ENCODE measurements around the gene INSRR. TPM values are rescaled to one million over a fixed set of nuclear protein-coding genes. Genes with fewer than 3 reads are reported as not detected.
A peak's percentile ranks its signal among the peaks of the same experiment; 100 is the strongest.

Gene INSRR
- total RNA-seq, 1 experiment from 2014 or later = not detected

DNA sequence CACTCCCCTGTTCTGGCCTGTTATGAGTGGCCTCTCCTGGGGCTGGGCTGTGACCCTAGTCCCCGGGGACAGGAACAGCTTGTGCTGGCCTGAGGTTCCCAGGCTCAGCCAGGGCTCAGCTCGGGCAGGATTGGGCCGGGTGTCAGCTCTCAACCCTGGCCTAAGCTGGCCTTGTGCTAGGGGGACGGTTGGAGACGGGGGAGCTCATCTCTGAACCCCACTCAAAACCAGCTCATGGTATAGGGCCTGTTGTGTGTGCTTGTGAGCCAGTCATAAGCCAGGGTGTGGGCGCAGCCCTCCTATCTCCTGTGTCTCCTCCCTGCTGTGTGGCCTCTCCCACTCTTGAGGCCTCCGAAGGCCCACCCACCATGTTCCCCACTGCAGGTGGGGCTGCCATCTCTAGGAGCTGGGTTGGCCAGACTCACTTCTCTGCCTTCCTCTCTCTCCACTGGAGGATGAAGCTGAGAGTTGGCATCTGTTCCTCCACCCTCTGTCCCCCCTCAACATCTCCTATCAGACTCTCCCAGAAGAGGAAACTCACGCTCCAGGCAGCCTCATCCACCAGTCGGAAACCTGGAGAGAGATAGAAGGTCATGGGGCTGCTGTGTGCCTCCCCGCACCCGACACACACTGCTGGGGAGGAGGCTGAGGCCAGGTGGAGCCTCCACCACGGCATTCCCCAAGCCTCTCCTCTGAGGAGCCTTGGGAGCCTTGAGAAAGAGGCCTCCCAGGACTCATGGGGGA is 36.0 kb upstream of the INSRR start:
- no peak for DNase-seq (ENCODE audit: low read depth)

DNA sequence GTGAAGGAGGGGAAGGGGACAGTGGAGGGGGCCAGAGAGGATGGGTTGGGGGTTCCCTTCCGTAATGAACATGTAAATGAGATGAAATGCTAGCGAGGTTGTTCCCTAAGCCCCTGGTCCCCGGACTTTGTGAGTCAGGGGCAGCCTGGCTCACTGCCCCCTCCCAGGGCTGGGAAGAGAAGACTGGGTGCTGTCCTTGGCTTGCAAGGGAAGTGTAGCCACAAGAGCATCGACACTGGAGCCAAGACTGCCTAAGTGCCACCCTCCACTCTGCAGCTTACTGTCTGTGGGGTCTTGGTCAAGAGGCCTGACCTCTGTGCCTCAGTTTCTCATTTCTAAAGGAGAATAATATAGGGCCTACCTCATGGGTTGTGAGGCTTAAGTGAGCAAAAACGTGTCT is 35.1 kb upstream of the INSRR start:
- no peak for DNase-seq (ENCODE audit: low read depth)

DNA sequence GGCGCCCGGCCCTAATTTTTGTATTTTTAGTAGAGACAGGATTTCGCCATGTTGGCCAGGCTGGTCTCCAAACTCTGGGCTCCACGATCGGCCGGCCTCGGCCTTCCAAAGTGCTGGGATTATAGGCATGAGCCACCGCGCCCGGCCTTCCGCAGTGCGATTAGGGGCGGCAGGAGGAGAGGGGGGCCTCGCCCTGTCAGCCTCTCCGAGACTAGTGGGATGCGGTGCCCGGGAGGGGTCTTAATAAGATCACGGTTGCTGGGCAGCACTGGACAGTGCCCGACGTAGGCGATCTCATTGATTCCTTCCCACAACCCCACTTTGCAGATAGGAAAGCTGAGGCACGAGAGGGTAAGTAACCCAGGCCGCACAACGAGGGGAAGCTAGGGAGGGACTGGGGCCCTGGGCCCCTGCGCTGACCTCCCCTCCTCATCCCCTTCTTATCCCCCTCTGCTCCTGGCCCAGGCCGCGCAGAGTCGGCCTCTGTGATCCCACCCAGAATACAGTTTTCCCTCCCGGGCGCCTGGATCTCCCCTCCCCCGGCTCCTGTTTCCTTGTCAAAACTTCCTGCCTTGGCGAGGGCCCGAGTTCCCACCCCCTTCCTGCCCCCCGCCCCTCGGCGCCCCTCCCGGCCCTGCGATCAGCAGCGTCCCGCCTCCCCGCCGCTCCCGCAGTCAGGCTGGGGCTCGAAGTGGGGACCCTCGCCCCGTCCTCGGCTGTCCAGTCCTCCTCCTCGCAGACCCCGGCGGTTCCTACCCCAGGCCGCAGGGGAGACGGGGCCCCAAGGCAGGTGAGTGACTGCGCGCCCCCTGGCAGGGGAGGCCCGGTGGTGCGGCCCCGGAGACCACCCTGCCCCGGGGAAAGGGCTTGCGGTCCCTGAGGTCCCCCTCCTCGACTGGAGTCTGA is 34.4 kb upstream of the INSRR start, which contains the start of gene PEAR1:
Gene PEAR1, plus strand, starts transcription at position 671 of the 906 bp plus-strand sequence. CDS start 10,209 bp downstream, outside the sequence.
- DNase-seq (ENCODE audit: low read depth) = no peak

DNA sequence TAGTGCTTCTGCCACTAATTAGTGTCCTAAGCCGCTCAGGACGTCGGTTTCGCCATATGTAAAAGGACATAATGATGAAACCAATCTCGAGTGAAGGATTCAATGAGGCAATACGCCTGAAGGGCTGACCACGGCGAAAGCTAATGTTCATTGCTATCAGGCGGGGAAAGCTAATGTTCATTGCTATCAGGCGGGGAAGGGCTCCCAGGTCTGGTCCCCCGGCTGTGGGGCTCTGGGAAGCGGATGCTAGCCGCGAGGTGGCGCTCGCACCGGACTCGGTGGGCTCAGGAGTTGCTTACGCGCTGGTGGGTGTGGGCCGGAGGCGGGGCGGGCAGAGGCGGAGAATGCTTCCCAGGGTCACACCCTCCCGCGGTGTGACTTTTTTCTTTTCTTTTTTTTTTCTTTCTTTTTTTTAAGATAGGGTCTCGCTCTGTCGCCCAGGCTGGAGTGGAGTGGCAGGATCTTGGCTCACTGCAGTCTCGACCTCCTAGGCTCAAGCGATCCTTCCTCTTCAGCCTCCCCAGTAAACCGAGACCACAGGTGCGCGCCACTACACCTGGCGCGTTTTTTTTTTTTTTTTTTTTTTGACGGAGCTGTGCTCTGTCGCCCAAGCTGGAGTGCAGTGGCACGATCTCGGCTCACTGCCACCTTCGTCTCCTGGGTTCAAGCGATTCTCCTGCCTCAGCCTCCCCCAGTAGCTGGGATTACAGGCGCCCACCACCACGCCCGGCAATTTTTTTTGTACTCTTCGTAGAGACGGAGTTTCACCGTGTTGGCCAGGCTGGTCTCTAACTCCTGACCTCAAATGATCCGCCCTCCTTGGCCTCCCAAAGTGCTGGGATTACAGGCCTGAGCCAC is 33.5 kb upstream of the INSRR start:
- DNase-seq (ENCODE audit: low read depth) = peak; percentile 78

DNA sequence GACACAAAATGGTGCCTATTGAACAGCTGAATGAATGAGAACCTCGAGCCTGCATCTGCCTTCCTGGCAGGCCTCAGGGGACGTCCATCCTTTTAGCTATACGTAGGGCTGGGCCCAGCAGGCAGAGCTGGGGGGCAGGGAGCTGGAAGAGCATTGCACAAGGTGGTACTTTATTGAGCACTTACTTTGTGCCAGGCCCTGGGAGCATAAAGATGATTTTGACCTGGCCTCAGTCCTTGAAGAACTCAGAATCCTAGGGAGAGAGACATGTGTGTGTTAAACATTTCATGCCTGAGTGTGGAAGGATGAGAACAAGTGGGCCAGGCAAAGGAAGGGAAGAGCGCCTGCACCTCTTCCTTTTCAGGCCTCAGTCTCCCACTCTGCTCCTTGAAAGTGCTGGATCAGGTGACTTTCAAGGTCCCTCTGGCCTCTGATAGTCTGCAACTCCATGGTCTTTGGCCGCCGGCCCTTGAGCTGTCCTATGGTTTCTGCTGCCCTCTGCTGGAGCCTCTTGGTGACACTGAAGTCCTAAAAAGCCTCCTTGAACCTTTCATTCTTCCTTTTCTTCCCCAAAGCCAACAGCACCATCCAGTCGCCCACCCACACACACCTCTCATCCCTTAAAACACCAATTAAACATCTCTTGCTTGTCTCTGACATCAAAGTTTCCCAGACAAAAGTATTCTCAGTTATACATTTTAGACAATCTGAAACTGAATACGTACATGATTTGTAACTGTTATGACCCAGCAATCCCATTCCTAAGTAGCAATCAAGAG is 31.1 kb upstream of the INSRR start:
- peak; percentile 77 for DNase-seq (ENCODE audit: low read depth)

DNA sequence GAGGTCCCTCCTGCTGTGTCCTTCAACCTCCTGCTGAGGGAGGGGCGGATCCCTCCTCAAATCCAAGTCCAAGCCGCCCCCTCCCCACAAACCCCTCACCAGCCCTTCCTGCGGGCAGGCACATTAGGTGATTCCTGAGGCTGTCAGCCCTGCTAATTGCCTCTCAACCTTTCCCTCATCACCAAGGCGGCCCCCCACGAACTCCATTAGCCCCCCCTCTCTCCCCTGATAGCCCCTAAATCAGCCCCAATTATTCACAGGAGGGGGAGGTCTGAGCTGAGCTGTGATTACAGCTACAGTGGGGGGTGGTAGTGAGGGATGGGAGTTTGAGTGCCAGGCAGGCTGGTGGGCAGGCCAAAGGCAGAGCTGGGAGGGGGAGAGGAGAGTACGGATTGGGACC is 28.8 kb upstream of the INSRR start:
- no peak for DNase-seq (ENCODE audit: low read depth)

DNA sequence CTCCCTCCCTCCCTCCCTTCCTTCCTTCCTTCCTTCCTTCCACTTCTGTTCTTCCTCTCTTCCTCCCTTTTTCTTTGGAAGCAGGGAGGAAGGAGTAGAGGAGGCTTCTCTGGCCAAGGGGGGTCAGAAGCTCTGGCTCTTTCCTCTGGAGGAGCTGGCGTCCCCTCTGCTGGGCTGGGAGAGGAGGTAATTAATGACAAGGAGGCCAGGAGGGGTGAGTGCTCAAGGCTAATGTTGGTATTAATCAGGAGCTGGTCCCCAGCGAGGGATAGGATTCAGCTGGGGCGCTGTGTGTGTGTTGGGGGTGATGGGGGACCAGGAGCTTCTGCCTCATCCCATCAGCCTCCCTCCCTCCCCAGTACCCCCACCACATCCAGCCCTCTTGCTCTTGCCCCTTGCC is 28.4 kb upstream of the INSRR start:
- DNase-seq (ENCODE audit: low read depth) = no peak

DNA sequence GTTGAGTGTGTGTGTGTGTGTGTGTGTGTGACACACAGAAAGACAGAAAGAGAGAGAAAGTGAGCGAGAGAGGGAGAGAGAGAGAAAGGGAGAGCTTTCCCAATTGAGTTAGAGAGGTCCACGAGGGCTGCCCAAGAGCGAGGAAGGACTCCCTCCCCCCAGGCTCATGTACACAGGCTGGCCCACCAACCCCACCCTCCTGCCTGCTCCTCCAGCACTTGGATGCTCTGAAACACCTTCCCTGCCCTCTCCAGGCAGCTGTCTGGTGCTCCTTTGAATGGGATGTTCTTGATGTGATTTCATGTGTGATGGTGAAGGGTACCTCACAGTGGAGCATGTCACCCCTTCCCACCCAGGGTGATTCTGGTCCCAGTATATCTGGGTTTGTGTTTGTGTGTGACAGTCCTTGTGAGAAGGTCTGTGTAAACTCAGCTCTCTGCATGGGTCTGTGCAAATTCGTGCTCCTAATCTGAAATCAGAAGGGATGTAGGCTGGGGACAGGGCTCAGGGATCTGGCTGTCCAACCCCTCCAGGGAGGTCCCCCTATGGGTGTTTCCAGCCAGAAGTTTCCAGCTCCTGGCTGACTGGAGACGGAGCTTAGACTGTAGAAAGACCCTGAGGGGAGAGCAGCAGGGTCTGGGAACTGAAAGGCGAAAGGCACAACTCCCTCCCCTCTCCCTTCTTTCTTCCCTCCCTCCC is 27.8 kb upstream of the INSRR start:
- DNase-seq (ENCODE audit: low read depth) = no peak

DNA sequence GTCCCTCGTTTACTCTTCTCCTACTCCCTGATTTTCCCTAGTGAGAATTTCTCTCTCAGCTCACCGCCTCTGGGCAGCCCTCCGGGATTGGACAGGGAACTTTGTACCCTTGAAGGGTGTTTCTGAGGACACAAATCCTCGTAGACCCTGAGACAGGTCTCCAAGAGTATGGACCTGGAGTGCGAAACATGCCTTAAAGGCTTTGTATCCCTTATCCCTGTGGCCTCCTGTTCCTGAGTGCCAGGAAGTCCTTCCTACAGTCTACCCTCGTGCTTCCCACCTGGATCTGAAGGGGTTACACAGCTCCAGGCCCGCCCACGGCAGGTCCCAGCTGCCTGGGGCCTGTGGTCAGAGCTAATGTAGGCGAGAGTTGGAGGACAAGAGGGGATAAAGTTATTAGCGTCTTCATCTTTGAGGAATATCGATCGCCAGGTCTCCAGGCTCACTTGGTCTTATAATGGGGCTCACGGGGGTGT is 27.0 kb upstream of the INSRR start:
- no peak for DNase-seq (ENCODE audit: low read depth)

DNA sequence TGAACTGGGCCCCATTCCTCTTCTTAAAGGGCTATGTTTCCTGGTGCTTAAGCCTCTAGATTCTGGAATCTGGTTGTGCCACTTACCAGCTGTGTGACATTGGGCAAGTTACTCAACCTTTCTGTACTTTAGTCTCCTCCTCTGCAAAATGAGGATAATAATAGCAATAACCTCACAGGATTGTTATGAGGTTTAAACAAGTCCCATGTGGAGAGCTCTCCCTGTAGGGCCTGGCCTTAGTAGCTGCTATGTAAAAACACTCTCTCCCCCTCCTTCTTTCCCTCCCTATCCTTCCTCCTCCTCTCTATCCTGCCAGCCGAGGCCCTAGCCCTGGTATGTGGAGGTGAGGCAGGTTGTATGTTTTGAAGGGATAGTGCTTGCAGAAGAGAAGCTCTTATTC is 26.4 kb upstream of the INSRR start:
- no peak for DNase-seq (ENCODE audit: low read depth)

DNA sequence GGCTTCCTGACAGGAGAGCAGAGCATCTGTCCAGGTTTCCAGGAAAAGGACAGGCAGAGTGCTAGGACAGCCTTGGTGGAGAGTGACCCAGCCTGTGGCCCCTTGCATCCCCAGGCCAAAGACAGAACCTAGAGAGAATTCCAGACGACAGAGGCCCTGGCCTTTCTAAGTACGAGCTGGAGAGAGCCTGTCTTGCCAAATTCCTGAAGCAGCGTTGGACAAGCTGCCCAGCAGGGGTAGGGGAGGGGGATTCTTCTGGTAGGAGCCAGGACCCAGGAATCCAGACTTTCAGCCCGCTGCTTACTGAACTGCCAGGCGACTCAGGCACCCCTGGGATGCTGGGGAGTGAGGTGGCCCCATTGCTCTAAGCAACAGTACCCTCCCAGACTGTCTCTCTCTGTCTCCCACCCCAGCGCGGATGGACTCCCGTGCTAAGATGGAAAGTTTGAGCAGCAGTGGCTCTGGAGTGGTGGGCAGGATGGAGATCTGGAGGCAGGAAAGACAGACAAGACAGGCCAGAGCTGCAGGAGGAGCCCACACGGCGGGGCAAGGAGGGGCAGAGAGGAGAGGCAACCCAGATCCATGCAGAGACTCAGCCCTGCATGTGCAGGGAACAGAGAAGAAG is 25.8 kb upstream of the INSRR start:
- DNase-seq (ENCODE audit: low read depth) = no peak

DNA sequence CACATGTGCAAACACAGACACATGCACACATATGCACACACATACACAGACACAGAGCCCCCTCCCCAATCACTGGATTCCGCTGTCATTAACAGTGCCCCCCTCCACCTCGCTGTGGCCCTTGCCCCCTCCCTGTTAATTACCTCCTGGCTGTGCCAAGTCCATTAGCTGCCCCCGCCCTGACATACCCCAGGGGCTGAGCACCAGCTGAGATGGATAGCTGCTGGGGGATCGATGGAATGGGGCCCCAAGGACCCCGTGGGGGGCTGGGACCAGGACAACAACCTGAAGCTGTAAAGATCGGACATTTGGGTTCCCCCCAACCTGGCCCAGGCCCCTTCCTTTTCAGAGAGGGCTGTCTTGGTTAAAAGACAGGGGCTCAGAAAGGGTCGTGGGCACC is 25.0 kb upstream of the INSRR start:
- DNase-seq (ENCODE audit: low read depth) = no peak

DNA sequence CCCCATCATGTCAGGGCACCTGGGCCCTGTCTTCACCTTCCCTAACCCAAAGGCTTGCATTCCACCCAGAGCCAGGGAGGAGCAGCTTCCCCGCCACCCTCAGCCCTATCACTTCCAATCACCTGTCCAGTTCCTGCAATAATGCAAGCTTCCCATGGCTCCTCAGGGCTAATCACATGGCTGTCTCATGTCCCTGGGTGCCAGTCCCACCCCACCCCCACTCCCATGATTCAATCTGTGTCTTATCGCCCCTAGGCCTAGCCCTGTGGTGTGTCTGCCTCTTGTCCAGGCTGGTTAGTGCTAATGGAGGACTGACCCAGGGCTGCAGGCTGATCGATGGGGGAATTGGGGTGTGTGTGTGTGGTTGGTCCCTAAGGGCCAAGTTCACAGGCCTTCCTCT is 23.6 kb upstream of the INSRR start:
- no peak for DNase-seq (ENCODE audit: low read depth)

DNA sequence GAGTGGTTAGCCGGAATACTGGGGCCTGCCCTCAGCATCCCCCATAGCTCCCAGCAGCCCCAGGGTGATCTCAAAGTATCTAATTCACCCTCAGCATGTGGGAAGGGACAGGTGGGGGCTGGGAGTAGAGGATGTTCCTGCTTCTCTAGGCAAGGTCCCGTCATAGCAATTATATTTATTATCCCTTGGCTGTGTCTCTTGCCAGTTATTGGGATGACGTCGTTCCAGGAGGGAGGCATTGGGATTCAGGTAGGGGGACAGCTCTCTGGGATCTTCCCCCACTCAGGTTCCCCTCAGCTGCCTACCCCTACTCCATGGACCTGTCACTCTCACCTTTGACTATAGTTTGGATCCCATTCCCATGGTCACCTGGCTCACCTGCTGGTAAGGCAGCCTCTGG is 22.7 kb upstream of the INSRR start:
- DNase-seq (ENCODE audit: low read depth) = no peak

DNA sequence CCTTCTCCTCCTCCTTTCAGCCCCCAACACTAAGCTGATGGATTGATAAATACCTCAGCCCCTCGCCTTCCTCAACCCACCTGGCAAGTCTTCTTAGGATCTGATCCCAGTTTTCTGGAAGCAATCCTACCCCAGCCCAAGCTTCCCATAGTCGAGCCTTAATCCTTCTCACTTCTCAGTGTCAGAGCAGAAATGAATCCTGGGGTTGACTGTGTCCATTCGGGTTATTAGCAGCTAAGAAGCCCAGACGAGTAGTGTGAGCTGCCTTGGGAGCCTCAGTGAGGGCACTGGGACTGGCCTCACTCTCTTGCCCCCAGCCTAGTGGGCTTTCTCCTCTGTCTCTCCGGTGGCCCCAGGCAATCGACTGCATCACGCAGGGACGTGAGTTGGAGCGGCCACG is 22.2 kb upstream of the INSRR start:
- DNase-seq (ENCODE audit: low read depth) = no peak

DNA sequence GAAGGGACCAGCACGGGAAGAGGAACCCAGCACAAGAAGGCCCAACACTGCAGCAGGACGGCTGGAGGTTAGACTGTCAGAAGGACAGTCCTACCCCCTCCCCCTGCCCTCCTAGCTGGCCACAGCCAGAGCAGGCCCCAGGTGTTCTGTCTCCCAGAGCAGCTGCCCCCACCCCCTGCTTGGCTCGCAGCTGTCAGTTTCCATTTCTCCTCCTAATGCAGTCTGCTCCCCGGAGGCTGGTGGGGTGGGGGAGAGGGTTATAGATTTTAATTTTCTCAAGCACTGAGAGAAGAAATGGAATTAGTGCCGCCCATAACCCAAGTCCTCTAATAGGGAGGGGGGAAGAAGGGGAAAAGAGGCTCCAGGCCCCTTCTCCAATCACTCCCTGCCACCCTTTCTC is 21.6 kb upstream of the INSRR start:
- no peak for DNase-seq (ENCODE audit: low read depth)

DNA sequence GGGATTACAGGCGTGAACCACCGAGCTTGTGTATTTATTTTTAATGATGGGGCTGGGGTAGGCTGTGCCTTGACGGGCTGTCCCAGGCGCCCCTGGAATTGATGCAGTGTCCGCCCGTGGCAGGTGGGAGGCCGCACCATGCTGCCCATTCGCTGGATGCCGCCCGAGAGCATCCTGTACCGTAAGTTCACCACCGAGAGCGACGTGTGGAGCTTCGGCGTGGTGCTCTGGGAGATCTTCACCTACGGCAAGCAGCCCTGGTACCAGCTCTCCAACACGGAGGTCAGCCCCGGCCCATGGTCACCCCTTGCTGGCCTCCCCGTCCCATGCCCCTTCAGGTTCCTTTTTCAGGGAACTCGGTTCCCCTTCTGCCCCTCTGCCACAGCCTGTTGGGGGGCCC is 21.0 kb upstream of the INSRR start:
- no peak for DNase-seq (ENCODE audit: low read depth)

DNA sequence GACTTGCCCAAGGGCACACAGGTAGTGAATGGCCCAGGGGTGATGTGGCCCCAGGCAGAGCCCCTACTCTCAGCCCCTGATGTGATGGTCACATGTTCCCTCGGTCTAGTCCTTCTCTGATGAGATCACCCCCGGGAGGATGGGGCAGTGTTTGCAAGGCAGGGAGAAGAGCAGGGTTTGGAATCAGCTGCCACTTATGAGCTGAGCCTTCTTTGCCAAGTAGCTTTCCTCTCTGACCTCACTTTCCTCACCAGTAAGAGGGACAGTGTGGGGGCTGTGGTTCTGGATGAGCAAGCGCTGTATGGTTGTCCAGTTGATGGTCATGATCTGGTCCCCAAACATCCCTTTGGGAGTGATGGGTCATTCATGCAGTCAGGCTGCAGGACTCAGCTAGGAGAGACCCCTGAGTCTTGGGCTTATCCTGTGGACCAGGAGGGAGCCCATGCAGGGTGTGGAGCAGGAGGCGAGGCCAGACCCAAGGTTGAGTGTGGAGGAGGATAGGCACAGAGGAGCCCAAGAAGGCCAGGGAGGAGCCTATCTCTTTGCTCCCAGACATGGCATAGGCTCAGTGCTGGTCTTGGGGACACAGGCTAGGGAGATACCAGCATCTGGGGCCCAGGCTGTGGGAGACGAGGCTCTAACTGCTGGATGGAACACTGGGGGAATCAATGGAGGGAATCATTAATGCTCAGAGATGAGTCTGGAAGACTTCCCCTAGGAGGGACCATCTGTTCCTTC is 18.7 kb upstream of the INSRR start:
- no peak for DNase-seq (ENCODE audit: low read depth)

DNA sequence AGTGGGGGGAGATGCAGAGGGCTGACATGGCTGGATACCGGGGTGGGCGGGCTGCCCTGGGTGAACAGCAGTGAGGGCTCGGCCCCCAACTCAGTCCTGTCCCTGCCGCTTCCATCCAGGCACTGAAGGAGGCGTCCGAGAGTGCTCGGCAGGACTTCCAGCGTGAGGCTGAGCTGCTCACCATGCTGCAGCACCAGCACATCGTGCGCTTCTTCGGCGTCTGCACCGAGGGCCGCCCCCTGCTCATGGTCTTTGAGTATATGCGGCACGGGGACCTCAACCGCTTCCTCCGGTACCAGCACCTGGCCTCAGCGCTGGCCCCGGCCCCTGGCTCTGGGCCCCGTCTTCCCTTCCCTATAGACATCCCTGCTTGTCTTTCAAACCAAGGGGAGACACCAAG is 17.4 kb upstream of the INSRR start:
- no peak for DNase-seq (ENCODE audit: low read depth)

DNA sequence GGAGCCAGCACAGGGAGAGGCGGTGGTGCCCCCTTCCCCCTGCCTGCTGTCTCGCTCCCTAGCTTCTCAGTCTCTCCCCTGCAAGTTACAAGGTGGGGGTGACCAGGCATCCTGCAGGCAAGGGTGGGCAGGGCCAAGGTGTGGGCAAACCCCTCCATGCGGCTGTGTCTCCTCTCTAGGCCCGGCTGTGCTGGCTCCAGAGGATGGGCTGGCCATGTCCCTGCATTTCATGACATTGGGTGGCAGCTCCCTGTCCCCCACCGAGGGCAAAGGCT is 16.4 kb upstream of the INSRR start:
- no peak for DNase-seq (ENCODE audit: low read depth)

Data from M059J (cell line).